ENCODE measurements around the gene PPM1A. TPM values are rescaled to one million over a fixed set of nuclear protein-coding genes. Genes with fewer than 3 reads are reported as not detected.

Gene PPM1A
- total and polyA plus RNA-seq, 2 donors (not counting 3 experiments of a cell fraction or from before 2014, with no cell fraction given) = 14.1 to 33.9 TPM

DNA sequence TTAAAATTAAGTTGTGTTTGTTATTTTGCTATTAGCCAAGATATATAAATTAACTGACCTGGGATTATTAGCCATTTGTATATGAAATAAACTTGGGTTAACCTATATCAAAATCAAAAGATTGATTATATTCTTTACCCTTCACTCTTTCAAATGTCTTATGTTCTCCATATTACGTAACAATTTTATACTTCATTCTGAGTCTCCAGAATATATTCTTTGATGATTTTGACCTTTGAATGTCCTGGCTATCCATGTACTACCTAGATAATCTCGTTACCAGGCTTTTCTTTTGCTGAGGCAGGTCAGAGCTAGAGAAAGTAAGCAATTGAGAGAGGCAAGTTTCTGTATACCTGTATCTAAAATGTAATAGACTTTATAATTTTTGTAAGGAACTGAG, 3.6 kb downstream of the PPM1A start:
- H3K9me1 ChIP-seq (replicated peaks; ENCODE audit: control insufficient read depth, extremely low read depth, insufficient read depth, low read length) = no peaks in the 10 kb centered on the region
- TF ChIP-seq POLR2A (IDR thresholded peaks at IDR 0.05; ENCODE audit: low read depth, low read length) = no peak
- TF ChIP-seq FOS (IDR thresholded peaks at IDR 0.05; ENCODE audit: borderline replicate concordance, insufficient read depth, low read length) = no peak
- no peak for TF ChIP-seq MYC (IDR thresholded peaks at IDR 0.05; ENCODE audit: low read depth, low read length)
- TF ChIP-seq GATA2 (IDR thresholded peaks at IDR 0.05; ENCODE audit: insufficient read depth, insufficient read length, low read depth, low read length) = no peak
- TF ChIP-seq, protein P1, sequence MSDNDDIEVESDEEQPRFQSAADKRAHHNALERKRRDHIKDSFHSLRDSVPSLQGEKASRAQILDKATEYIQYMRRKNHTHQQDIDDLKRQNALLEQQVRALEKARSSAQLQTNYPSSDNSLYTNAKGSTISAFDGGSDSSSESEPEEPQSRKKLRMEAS (IDR thresholded peaks at IDR 0.05; ENCODE audit: insufficient read depth, insufficient read length) = no peak
- TF ChIP-seq, protein P2, sequence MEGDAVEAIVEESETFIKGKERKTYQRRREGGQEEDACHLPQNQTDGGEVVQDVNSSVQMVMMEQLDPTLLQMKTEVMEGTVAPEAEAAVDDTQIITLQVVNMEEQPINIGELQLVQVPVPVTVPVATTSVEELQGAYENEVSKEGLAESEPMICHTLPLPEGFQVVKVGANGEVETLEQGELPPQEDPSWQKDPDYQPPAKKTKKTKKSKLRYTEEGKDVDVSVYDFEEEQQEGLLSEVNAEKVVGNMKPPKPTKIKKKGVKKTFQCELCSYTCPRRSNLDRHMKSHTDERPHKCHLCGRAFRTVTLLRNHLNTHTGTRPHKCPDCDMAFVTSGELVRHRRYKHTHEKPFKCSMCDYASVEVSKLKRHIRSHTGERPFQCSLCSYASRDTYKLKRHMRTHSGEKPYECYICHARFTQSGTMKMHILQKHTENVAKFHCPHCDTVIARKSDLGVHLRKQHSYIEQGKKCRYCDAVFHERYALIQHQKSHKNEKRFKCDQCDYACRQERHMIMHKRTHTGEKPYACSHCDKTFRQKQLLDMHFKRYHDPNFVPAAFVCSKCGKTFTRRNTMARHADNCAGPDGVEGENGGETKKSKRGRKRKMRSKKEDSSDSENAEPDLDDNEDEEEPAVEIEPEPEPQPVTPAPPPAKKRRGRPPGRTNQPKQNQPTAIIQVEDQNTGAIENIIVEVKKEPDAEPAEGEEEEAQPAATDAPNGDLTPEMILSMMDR (IDR thresholded peaks at IDR 0.05; ENCODE audit: extremely low read depth in 1 of 2, insufficient read depth in 1 of 2, low read depth in 1 of 2, low read length in 2 of 2) = no peak
- no peak for TF ChIP-seq JUN (IDR thresholded peaks at IDR 0.05; ENCODE audit: borderline replicate concordance, insufficient read depth, insufficient read length, low read depth)
- TF ChIP-seq POLR2AphosphoS5 (IDR thresholded peaks at IDR 0.05; ENCODE audit: insufficient read depth, low read depth, low read length) = no peak
- no peak for TF ChIP-seq EZH2 (IDR thresholded peaks at IDR 0.05; ENCODE audit: borderline replicate concordance, low read depth, low read length, severe bottlenecking)
- dilution Hi-C loops (cut with MboI; ENCODE audit: extremely low pct_ligation_motif_present, low sequenced_read_pairs) (no loop called here), intact Hi-C loops (cut with micrococcal nuclease) (loop anchor here (5.0 kb wide), 1 partner anchor 35 kb away; no protein-coding TSS in a partner anchor)
- DNase-seq (ENCODE audit: low read depth, low spot score) = no peak
- H3K9me3 ChIP-seq (replicated peaks; ENCODE audit: control insufficient read depth, insufficient read depth, low read length) = no peaks in the 10 kb centered on the region
- no peaks in the 10 kb centered on the region for H3K36me3 ChIP-seq (ENCODE audit: control insufficient read depth in 2 of 2, extremely low read depth in 1 of 2, insufficient read depth in 2 of 2, low read length in 2 of 2)
- no peak for FAIRE-seq
- no peaks in the 10 kb centered on the region for H3K27me3 ChIP-seq (ENCODE audit: control insufficient read depth in 2 of 2, insufficient read depth in 2 of 2, low read length in 2 of 2)
- H3K9ac ChIP-seq (replicated peaks; ENCODE audit: extremely low read depth, insufficient read depth, low read length) = no peak overlapping the region
- no peak overlapping the region for H2AFZ ChIP-seq (ENCODE audit: low read depth, low read length)
- H4K20me1 ChIP-seq (replicated peaks; ENCODE audit: control insufficient read depth, extremely low read depth, insufficient read depth, low read length) = peaks cover 25% of the 10 kb centered on the region
- no peak overlapping the region for H3K4me3 ChIP-seq (replicated peaks in 1 of 3; ENCODE audit: insufficient read depth in 1 of 3, low read depth in 1 of 3, low read length in 3 of 3)
- POLR2A ChIA-PET = no interaction called here
- H3K27ac ChIP-seq (ENCODE audit: insufficient read depth, low read depth, low read length) = no peak overlapping the region
- no peak overlapping the region for H3K4me2 ChIP-seq (ENCODE audit: insufficient read depth, low read length)
- CTCF ChIA-PET = interaction anchor here (2.4 to 2.7 kb wide), 2 partner anchors 13 to 14 kb away, joined by 15 to 16 read pairs; no protein-coding TSS in a partner anchor
- H3K4me1 ChIP-seq (ENCODE audit: control insufficient read depth, extremely low read depth, insufficient read depth, low read length) = peaks cover 24% of the 10 kb centered on the region
- peaks cover 67% of the 10 kb centered on the region for H3K79me2 ChIP-seq (ENCODE audit: control insufficient read depth, insufficient read depth, low read length)
- BruUV-seq (replicated peaks) = no TSS peak
